Skeletal muscle satellite cell (primary cell): Measurements from ENCODE around the gene PTH2R. TPM values are rescaled to one million over a fixed set of nuclear protein-coding genes. Genes with fewer than 3 reads are reported as not detected.

ENCODE experiments used
- H3K27me3 ChIP-seq: 2 replicates; pipeline ENCODE4 v1.7.0; 2013; ENCODE audit warnings: low read length; ENCODE audit not compliant: control insufficient read depth, insufficient read depth
- H3K36me3 ChIP-seq: 2 replicates; pipeline ENCODE4 v1.7.0; 2013; ENCODE audit warnings: mild to moderate bottlenecking, control low read depth, low read length; ENCODE audit not compliant: insufficient read depth
- H3K4me1 ChIP-seq: 2 replicates; pipeline ENCODE4 v1.7.0; 2013; ENCODE audit warnings: low read length; ENCODE audit not compliant: control insufficient read depth, insufficient read depth
- H3K4me2 ChIP-seq: 2 replicates; pipeline ENCODE4 v1.7.0; 2013; ENCODE audit warnings: mild to moderate bottlenecking, low read length
- H3K4me3 ChIP-seq: 2 replicates; pipeline ENCODE4 v1.7.0; 2013; ENCODE audit warnings: low read length
- H3K9ac ChIP-seq: 2 replicates; pipeline ENCODE4 v1.7.0; 2013; ENCODE audit warnings: mild to moderate bottlenecking, low read depth, low read length, moderate library complexity
- H3K9me3 ChIP-seq: replicated peaks from 2 replicates; pipeline ENCODE4 v1.7.0; 2013; ENCODE audit warnings: mild to moderate bottlenecking, control low read depth, low read length
- total RNA-seq: library from RNA; depleted of rRNA; stranded (reverse); fragments of >200 nt; gene quantifications from 2 replicates; pipeline ENCODE4 v1.2.3, GENCODE V29; 2012; rRNA removed

PTH2R gene, protein sequence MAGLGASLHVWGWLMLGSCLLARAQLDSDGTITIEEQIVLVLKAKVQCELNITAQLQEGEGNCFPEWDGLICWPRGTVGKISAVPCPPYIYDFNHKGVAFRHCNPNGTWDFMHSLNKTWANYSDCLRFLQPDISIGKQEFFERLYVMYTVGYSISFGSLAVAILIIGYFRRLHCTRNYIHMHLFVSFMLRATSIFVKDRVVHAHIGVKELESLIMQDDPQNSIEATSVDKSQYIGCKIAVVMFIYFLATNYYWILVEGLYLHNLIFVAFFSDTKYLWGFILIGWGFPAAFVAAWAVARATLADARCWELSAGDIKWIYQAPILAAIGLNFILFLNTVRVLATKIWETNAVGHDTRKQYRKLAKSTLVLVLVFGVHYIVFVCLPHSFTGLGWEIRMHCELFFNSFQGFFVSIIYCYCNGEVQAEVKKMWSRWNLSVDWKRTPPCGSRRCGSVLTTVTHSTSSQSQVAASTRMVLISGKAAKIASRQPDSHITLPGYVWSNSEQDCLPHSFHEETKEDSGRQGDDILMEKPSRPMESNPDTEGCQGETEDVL
- not detected in 2 replicates for total RNA-seq

DNA sequence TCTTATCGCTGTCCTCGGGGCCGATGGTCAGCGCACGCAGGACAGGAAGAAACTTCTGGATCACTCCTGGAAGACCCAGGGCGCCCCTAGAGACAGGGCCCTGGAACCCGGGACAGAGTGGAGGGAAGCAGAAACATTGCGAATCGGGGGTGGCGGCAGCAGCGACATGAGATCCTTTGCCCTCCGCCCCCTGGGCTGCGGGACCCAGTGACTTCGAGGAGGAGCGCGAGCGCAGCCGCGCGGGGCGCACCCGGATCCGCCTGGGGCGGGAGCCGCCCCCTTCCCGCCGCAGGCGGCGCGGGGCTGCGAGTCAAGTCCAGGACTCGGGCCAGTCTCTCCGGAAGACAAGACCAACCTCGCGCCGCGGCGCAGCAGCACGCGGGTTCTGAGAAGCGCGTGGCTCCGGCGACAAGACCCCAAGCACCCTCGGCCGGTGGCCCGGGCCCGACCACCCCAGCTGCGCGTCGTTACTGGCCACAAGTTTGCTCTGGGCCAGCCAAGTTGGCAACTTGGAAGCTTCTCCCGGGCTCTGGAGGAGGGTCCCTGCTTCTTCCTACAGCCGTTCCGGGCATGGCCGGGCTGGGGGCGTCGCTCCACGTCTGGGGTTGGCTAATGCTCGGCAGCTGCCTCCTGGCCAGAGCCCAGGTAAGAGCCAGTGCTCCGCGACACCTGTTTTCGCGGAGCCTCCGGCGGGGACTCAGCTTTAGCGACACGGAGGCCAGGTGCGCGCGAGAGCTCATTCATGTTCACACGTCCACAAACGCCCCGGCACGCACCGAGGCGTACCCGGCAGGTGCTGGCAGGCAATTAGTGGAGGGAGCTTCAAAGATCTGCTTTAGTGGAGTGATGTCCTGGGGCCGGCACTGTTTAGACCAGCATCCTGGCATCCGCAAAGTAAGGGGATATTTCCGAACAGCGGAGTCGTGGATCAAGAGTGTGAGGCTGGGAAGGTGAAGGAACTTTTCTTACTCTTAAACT, at the start of gene PTH2R:
Gene PTH2R, plus strand, starts transcription at position 319 of the 978 bp plus-strand sequence. Its CDS starts 252 bp downstream, at position 571.
- Histone ChIP-seq H3K27me3 (peaks cover 64% of the 10 kb centered on the region), H3K4me1 (peaks cover 12% of the 10 kb centered on the region), H3K9ac (no peak within 1 kb of the TSS), H3K36me3 (no peaks in the 10 kb centered on the region), H3K9me3 (no peaks in the 10 kb centered on the region), H3K4me2 (peak within 1 kb of the TSS; percentile 76), H3K4me3 (peak within 1 kb of the TSS; percentile 55)

DNA sequence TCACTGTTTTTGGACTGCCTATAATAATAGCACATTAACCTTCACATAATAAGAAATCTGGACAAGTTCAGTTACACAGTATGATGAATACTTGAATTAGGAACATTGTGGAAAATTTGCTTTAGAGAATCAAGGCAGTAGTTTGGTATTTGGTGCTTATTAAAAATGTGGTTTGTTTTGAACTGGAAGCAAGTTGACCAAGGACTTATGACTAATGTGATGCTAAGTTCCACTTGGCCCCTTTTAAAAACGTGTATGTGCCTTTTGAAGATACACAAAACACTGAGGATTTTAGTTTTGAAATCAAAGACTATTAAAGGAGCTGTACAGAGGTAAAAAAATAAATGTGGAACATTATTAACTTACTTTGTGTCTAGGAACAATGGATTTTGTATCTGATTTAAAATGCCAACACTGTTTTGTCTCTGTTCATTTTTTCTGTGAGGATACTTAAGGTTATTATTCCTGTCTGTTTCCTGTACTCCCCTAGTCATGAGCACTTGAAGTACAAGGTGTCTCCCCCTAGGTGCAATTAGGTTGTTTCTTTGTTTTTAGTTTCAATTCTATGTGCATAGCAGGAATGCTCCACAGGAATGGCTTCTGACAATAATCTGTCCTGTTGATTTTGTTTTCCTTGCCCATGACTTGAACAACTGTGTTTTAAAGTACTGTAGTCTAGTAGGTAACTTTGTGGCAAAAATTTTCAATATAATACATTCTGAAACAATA, 49.6 kb upstream of the PTH2R start:
- H3K36me3 ChIP-seq: peaks cover 49% of the 10 kb centered on the region
- H3K9ac ChIP-seq: no peak overlapping the region

DNA sequence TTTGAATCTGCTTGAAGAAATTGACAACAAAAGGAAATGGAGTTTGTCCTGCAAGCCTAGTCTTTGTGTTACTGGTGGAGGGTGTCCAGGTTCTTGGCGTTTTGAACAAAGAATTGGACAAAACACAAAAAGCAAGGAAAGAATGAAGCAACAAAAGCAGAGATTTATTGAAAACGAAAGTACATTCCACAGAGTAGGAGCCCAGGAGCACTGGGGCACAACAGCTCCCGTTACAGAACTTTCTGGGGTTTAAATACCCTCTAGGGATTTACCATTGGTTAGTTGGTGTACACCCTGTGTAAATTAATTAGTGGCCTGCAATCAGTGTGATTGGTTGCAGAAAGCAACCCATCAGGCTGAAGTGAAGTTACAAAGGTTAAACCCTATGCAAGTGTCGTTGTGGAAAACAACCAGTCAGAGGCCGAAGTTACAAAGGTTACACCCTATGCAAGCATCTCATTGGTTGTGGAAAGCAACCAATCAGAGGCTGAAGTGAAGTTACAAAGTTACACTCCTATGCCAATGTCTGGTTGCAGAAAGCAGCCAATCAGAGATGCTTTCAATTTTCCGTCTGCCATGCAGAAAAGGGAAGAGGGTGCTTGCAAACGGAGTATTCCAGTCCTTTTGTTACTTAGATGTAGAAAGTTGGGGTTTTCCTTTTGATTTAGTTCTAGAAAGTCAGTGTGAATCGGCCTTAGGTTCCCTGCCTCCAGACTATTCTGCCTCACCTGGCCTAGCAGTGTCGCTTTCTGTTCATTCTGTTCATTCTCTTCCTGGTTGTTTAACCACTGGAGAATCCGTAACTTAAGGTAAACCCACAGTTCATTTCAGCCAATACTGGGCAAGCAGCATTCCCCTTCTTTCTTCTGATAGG, 47.6 kb upstream of the PTH2R start:
- Histone ChIP-seq H3K27me3 (no peaks in the 10 kb centered on the region), H3K4me3 (no peak overlapping the region), H3K36me3 (peaks cover 30% of the 10 kb centered on the region), H3K9ac (no peak overlapping the region), H3K9me3 (no peaks in the 10 kb centered on the region), H3K4me1 (peaks cover 18% of the 10 kb centered on the region), H3K4me2 (no peak overlapping the region)

More for the DNA sequence above, 49.6 kb upstream of the PTH2R start:
- H3K4me3 ChIP-seq: no peak overlapping the region
- peaks cover 8% of the 10 kb centered on the region for H3K4me1 ChIP-seq
- H3K9me3 ChIP-seq: no peaks in the 10 kb centered on the region
- no peak overlapping the region for H3K4me2 ChIP-seq
- H3K27me3 ChIP-seq: no peaks in the 10 kb centered on the region

DNA sequence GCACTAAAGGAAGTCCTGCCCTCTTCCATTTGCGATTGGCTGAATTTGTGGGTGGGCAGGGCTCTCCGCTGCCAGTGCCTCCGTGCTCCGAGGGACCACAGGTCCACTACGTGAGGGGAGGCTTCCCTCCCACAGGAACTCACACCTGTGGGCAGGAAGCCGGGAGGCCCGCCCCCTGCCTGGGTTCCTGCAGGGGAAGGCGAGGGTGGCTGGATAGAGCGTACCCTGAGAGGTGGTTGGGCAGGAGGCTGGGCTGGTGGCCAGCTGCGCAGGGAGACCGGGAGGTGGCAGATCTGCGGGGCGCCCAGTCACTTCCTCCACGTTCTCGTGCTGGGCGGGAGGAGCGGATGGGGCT, 47.0 kb upstream of the PTH2R start:
- no peaks in the 10 kb centered on the region for H3K9me3 ChIP-seq
- peaks cover 24% of the 10 kb centered on the region for H3K36me3 ChIP-seq
- peaks cover 21% of the 10 kb centered on the region for H3K4me1 ChIP-seq
- no peaks in the 10 kb centered on the region for H3K27me3 ChIP-seq
- no peak overlapping the region for H3K4me3 ChIP-seq
- H3K4me2 ChIP-seq: no peak overlapping the region
- no peak overlapping the region for H3K9ac ChIP-seq

DNA sequence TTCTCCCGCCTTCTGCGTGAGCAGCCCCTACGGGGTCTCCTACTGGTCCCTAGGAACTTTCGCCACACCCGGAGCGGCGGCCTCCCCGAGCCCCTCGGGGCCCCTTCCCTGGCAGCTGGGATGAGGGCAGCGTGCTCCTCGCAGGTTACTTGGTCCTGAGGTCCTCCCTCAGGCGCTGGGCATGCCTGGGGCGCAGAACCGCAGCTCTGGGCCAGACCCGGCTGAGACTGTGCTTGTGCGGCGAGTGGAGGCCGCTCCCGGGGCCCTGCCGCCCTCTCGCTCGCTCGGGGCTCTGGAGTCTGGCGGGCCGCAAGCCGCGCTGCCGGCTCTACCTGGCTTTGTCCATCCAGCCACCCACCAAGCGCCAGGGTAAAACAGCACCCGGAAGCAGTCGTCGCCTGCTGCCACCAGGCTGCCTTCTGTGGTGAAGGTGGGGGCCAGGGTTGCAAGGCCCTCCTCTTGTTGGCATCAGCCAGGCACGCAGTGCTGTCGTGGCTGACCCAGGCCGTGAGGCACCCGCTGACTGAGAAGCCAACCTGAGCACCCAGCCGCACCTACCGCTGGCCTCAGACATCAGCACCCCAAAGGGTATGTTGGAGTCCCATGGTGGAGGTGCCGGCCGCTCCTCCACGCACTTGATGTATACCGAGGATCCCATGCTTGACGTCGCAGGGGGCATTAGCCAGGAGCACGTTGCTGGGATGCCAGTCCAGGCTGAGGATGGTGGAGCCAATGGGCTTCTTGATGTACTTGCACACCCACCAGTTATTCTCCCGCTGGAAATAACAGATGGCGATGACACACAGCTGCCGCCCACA, 46.1 kb upstream of the PTH2R start:
- Histone ChIP-seq H3K4me2 (no peak overlapping the region), H3K9me3 (peaks cover 3% of the 10 kb centered on the region), H3K9ac (no peak overlapping the region), H3K4me1 (peaks cover 21% of the 10 kb centered on the region), H3K4me3 (no peak overlapping the region), H3K27me3 (no peaks in the 10 kb centered on the region), H3K36me3 (peaks cover 15% of the 10 kb centered on the region)

DNA sequence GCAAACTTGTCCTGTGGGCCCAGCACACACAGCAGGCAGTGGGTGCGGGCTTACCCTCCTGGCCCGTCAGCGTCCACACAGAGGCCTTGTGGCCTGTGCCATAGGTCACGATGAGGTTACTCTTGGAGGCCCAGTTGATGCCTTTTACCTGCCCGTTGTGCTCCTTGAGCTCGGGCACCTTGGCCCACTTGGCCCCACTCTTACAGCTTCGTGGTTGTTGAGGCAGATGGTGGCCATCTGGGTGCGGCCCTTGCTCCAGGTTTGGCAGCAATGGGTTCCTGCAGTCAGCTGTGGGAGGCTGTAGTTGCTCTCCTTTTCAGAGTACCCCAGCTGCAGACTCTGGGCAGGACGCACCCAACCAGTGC, 45.5 kb upstream of the PTH2R start:
- Histone ChIP-seq H3K27me3 (no peaks in the 10 kb centered on the region), H3K36me3 (peaks cover 15% of the 10 kb centered on the region), H3K9me3 (peaks cover 3% of the 10 kb centered on the region), H3K4me1 (peaks cover 21% of the 10 kb centered on the region), H3K4me2 (no peak overlapping the region), H3K4me3 (no peak overlapping the region), H3K9ac (no peak overlapping the region)

DNA sequence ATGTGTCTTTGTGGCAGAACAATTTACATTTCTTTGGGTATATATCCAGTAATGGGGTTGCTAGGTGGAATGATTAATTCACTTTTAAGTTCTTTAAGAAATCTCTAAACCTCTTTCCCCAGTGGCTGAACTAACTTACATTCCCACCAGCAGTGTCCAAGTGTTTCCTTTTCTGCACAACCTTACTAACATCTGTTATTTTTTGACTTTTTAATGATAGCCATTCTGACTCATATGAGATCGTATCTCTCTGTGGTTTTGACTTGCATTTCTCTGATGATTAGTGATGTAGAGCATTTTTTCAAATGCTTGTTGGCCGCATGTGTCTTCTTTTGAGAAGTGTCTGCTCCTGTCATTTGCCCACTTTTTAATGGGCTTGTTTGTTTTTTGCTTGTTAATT, 43.1 kb upstream of the PTH2R start:
- Histone ChIP-seq H3K9ac (no peak overlapping the region), H3K36me3 (peaks cover 15% of the 10 kb centered on the region), H3K4me2 (peak overlapping the region; percentile 11), H3K4me1 (peaks cover 12% of the 10 kb centered on the region), H3K27me3 (no peaks in the 10 kb centered on the region), H3K9me3 (peaks cover 3% of the 10 kb centered on the region), H3K4me3 (no peak overlapping the region)

DNA sequence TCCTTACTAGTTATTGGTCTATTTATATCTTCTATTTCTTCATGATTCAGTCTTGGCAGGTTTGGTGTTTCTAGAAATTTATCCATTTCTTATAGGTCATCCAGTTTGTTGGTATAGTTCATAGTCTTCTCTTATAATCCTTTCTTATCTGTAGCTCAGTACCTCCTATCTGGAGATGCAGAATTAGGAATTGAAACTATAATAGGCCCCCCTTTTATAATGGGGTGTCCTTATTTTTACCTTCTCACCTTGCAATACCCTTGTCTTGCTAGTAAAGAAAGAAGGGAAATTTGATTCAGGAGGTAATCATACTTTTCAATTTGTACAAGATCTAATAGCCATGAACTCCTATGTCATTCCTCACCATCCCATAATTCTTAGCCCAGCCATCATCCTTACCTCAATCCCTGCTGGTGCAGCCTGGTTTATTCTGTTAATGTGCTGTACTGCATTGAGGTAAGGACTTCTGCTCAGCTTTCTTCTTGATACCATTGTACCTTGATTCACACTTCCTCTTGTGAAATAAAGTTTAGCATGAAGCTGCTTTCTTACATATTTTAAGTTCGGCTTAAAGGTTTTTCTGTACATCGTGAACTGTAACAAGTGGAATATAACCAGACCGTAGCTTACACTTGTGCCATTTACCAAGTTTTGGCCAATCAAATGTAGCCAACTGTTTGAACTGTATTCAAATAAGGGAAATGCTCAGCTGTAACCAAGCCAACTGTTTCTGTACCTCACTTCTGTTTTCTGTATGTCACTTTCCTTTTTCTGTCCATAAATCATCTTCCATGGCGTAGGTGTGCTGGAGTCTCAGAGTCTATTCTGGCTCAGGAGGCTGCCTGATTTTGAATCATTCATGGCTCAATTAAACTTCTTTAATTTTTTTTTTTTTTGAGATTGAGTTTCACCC, 40.1 kb upstream of the PTH2R start:
- H3K4me1 ChIP-seq: peaks cover 16% of the 10 kb centered on the region
- H3K36me3 ChIP-seq: no peaks in the 10 kb centered on the region
- no peak overlapping the region for H3K9ac ChIP-seq
- no peaks in the 10 kb centered on the region for H3K27me3 ChIP-seq
- H3K4me3 ChIP-seq: no peak overlapping the region
- H3K9me3 ChIP-seq: peaks cover 3% of the 10 kb centered on the region
- H3K4me2 ChIP-seq: no peak overlapping the region

DNA sequence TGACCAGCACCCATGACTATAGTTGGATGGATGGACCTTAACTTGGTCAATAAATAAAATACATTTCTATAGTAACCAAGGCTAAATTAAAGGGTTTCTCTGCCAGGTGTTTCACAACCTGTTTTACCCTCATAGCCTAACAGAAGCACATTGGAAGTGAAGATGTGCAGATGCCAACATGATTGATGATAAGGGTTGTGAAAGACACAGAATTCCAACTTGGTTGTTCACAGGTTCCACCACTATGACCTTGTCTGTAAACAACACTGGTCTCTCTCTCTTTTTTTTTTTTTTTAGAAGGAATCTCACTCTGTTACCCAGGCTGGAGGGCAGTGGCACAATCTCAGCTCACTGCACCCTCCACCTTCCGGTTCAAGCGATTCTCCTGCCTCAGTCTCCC, 37.5 kb upstream of the PTH2R start:
- peaks cover 5% of the 10 kb centered on the region for H3K4me1 ChIP-seq
- no peaks in the 10 kb centered on the region for H3K27me3 ChIP-seq
- no peak overlapping the region for H3K4me2 ChIP-seq
- no peak overlapping the region for H3K4me3 ChIP-seq
- H3K9ac ChIP-seq: no peak overlapping the region
- H3K9me3 ChIP-seq: peaks cover 3% of the 10 kb centered on the region
- H3K36me3 ChIP-seq: no peaks in the 10 kb centered on the region
